PFSK-1 (cell line): ENCODE measurements around the gene BTBD9.

Experiments
- FOXP2 ChIP-seq: optimal IDR thresholded peaks from 2 replicates; pipeline ENCODE3; 2011; ENCODE audit warnings: borderline replicate concordance, control low read depth, inconsistent platforms; ENCODE audit not compliant: insufficient read depth; ENCODE audit errors: extremely low read length, extremely low read depth
- POLR2AphosphoS5 ChIP-seq: IDR thresholded peaks from 2 replicates; pipeline ENCODE4 v1.6.1; 2012; ENCODE audit warnings: low read depth, mild to moderate bottlenecking, control low read depth, low read length, moderate library complexity
- SIN3A ChIP-seq: IDR thresholded peaks from 2 replicates; pipeline ENCODE4 v1.6.1; 2012; ENCODE audit warnings: mild to moderate bottlenecking, low read length, moderate library complexity, borderline replicate concordance; ENCODE audit not compliant: insufficient read depth
- TAF1 ChIP-seq: IDR thresholded peaks from 2 replicates; pipeline ENCODE4 v1.6.1; 2012; ENCODE audit warnings: low read length, control low read depth, borderline replicate concordance; ENCODE audit not compliant: insufficient read depth
- TF ChIP-seq, protein P1 (sequence below), 2 experiments: IDR thresholded peaks; 2 replicates each; pipeline versions ENCODE4 v1.6.1 to v1.8.0; 2011 to 2012; ENCODE audit warnings: low read depth in 2 of 2, low read length in 2 of 2, control low read depth in 1 of 2, inconsistent platforms in 1 of 2, mild to moderate bottlenecking in 1 of 2, moderate library complexity in 1 of 2; ENCODE audit not compliant: insufficient read depth in 1 of 2

BTBD9 gene

DNA sequence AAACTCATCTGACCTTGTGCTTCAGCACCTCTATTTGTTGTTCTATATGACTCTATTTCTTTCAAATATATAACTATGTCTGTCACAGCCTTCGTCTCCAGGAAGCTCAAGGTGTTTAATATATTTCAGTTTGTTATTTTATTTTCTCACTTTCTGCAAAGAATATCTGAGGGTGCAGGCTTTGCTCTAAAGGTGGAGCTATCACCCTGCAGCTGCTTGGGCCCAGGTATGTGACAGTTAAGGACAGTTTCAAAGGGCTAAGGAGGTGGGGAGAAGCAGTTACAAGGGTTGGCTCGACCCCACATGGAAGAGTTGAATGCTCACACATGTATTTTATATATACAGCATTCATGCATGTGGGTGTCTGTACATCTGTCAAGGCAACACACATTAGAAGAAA, 405.6 kb downstream of the BTBD9 start:
- TF ChIP-seq TAF1 (no peak), SIN3A (no peak), POLR2AphosphoS5 (no peak), FOXP2 (no peak)
- TF ChIP-seq, protein P1, sequence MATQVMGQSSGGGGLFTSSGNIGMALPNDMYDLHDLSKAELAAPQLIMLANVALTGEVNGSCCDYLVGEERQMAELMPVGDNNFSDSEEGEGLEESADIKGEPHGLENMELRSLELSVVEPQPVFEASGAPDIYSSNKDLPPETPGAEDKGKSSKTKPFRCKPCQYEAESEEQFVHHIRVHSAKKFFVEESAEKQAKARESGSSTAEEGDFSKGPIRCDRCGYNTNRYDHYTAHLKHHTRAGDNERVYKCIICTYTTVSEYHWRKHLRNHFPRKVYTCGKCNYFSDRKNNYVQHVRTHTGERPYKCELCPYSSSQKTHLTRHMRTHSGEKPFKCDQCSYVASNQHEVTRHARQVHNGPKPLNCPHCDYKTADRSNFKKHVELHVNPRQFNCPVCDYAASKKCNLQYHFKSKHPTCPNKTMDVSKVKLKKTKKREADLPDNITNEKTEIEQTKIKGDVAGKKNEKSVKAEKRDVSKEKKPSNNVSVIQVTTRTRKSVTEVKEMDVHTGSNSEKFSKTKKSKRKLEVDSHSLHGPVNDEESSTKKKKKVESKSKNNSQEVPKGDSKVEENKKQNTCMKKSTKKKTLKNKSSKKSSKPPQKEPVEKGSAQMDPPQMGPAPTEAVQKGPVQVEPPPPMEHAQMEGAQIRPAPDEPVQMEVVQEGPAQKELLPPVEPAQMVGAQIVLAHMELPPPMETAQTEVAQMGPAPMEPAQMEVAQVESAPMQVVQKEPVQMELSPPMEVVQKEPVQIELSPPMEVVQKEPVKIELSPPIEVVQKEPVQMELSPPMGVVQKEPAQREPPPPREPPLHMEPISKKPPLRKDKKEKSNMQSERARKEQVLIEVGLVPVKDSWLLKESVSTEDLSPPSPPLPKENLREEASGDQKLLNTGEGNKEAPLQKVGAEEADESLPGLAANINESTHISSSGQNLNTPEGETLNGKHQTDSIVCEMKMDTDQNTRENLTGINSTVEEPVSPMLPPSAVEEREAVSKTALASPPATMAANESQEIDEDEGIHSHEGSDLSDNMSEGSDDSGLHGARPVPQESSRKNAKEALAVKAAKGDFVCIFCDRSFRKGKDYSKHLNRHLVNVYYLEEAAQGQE (IDR thresholded peaks at IDR 0.05; ENCODE audit: insufficient read depth in 1 of 2, low read depth in 2 of 2, low read length in 2 of 2): no peak

DNA sequence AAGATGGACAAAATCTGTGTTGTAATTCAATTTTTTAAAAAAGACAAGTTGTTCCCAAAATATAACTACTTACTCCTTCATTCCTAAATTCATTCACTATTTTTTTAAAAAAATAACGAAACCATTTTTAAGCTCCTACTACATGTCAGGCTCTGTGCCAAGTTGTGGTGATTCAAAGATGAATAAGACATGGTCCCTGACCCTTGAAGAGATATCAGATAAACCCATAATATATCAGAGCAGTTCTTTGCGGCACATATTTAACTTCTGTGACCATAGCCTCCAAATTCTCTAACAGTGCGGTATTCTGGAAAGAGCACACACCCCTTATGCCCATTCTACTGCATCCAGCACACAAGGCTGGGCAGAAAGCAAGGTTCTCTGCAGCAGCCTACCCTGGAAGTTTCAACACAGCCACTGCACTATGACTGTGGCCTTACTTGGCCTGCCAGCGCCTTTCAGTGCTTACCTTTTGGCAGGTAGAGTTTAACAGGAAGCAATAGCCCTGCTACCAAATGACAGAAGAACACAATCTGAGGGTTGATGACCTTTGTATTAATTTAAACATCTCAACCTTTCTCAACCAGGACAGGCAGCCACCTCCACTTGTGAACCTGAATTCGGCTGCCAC, 406.5 kb downstream of the BTBD9 start:
- no peak for TF ChIP-seq SIN3A
- TF ChIP-seq TAF1: no peak
- no peak for TF ChIP-seq FOXP2
- no peak for TF ChIP-seq POLR2AphosphoS5
- TF ChIP-seq, protein P1 (IDR thresholded peaks at IDR 0.05; ENCODE audit: insufficient read depth in 1 of 2, low read depth in 2 of 2, low read length in 2 of 2): no peak

DNA sequence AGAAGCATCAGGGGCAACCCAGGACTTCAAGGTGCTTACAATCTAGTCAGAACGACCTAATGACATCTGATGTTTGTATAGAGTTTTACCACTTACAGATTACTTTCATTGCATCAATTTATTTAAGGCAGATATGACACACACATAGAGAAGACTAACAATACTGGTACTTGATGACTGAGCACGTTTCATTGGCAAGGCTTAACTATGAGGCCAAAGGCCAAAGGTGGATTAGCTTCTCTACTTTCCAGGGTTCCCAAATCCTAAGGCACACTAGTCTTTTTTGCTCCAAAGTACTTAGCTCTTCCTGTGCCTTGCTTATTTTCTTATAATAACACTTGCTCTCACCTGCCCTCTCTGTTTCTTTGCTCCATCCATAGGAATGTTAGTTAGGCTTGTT, 414.0 kb downstream of the BTBD9 start:
- TF ChIP-seq POLR2AphosphoS5 (no peak), FOXP2 (no peak), SIN3A (no peak), TAF1 (no peak)
- TF ChIP-seq, protein P1 (IDR thresholded peaks at IDR 0.05; ENCODE audit: insufficient read depth in 1 of 2, low read depth in 2 of 2, low read length in 2 of 2): no peak

DNA sequence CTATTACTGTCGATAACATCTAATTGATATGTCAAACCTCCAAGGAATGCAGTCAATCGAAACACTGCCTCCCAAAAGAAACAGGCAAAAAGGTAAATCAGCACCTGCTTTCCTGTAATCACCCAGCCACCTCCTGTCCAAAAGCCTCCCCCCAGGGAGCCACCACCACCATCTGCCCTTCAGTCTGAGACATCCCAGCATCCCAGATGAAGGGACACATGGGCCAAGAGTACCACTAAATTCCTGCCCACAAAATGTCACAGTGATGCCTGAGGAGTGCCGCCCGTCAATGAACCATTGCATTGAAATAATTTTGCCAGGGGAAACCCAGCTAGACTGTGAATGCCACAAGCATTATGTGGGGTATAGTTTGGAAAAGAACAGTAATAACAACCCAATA, 418.5 kb downstream of the BTBD9 start:
- TF ChIP-seq TAF1 (no peak), FOXP2 (no peak), SIN3A (no peak), POLR2AphosphoS5 (no peak)
- TF ChIP-seq, protein P1 (IDR thresholded peaks at IDR 0.05; ENCODE audit: insufficient read depth in 1 of 2, low read depth in 2 of 2, low read length in 2 of 2): no peak
